Right lobe of liver (tissue), 4 donors: ENCODE data around the gene ITPR2.

Source experiments
- CTCF ChIP-seq, 4 donors: fragments of 200-600 bp in 3 of 4; fragments of 450-650 bp in 1 of 4; IDR thresholded peaks; one replicate each; pipeline versions ENCODE4 v1.5.1 to v1.8.0; 2016 to 2022; ENCODE audit warnings: antibody characterized with exemption in 4 of 4, mild to moderate bottlenecking in 2 of 4
- POLR2A ChIP-seq: fragments of 450-650 bp; IDR thresholded peaks from one replicate; pipeline ENCODE4 v1.6.1; 2017; ENCODE audit warnings: antibody characterized with exemption, mild to moderate bottlenecking
- donor health status: DM: no; HTN: no; CAD: no.
- donor health status: DM: no; HTN: no; CAD: no.
- donor health status: DM: no; HTN: yes; CAD: no.

- TF ChIP-seq CTCF (IDR thresholded peaks at IDR 0.05) (no peak), POLR2A (no peak)
Measured at GRCh38 chr12:26533211-26533610, 299.8 kb downstream of the ITPR2 start.
